Stimulated activated CD8-positive, alpha-beta memory T cell treated with anti-CD3 and anti-CD28 coated beads, Interleukin-7, amount 100 ng/mL, for 1 hour (primary cell): Measurements from ENCODE around the gene STRBP.
"Not testable (repeated sequence)": the region's sequence is repeated elsewhere in the genome, so short reads cannot be mapped to it uniquely, and the experiment has no call there.

Source experiments
- DNase-seq, 2 donors: peaks; one replicate each; pipeline ENCODE4 v3.0.0-alpha.2; 2020; ENCODE audit warnings: low read depth in 2 of 2

The STRBP gene

GRCh38 chr9:123194023-123194422, 74.4 kb downstream of the STRBP start:
- DNase-seq = no peak

DNA sequence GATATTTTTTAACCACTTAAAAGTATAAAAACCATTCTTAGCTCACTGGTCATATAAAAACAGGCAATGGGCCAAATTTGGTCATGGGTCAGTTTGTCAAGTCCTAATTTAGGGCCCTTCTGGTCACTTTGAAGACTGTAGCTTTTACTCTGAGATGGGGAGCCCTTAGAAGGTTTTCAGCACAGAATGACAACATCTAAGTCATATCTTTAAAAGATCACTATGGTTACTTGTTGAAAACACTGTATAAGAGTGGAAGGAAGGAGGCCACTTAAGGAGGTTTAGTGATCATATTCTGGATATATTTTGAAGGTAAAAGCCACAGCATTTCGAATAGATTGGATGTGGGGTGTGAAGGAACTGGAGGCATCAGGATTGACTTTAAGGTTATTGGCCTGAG, 76.7 kb downstream of the STRBP start:
- DNase-seq = no peak

- no peak for DNase-seq
Measured at GRCh38 chr9:123191260-123191659, 77.1 kb downstream of the STRBP start.

- DNase-seq = no peak
Measured at GRCh38 chr9:123187131-123187530, 81.3 kb downstream of the STRBP start.

- DNase-seq = not testable (repeated sequence)
Measured at GRCh38 chr9:123186029-123186428, 82.4 kb downstream of the STRBP start.

DNA sequence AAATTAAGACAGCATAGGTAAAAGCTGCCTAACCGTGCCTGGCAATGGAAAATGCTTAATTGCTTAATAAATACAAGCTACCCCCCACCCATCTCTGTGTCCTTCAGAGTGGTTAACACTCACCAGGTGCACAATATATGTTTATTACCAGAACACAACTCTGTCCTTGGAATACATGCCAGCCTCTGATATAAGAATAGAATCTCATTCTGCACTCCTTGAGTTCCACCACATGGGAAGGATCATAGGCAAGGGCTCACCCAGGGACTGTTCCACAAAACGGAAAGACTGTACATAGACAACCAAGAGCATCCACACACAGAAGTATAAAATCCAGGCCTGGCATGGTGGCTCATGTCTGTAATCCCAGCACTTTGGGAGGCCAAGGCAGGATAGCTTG, 91.4 kb downstream of the STRBP start:
- DNase-seq = no peak

- no peak for DNase-seq
Measured at GRCh38 chr9:123175854-123176629, 92.3 kb downstream of the STRBP start.

- DNase-seq = no peak
Measured at GRCh38 chr9:123174887-123175518, 93.4 kb downstream of the STRBP start.

DNA sequence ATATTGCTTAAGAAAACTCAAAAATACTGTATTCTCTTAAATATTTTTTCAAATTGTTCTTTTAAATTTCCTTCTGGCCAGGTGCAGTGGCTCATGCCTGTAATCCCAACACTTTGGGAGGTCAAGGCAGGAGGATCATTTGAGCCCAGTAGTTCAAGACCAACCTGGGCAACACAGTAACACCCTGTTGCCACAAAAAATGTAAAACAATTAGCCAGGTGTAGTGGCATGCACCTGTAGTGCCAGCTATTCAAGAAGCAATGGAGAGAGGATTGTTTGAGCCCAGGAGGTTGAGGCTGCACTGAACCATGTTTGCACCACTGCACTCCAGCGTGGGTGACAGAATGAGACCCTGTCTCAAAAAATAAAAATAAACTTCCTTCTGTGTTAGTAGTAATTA, 94.3 kb downstream of the STRBP start:
- no peak for DNase-seq

DNA sequence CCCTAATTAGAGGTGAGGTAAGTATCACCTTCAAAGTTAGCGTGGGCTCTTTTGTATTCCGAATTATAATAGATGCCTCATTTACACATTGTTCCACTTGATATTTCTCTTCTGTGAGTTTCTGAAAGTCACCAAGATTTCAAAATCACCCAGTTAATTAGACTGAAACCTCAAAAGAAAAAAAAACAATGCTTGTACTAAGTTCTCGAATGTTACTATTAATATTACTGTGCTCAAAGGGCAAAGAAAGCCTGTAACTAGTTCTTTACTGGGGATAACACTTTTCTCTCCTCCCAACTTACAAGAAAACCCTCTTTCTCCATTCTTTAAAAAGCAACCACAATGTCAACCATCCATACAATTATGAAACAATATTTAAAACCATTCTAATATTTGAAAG, 98.5 kb downstream of the STRBP start:
- no peak for DNase-seq

DNA sequence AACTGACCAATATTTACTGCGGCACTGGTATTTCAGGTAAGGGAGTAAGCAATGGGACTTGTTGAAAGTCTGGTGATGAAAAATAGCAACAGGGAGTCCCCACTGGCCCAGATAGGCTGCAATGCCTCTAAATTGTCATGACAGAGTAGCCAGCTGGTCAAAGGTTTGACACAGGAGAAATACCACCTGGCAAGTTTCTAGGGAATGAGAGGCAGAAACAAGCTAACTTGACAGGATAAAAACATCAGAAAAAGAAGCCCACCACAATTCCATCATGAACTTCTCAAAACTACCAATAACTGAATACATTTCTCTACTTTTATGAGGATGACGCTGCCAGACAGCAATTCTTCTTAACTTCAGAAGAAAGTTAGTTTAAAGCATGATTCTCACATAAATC, 99.8 kb downstream of the STRBP start:
- DNase-seq = no peak

GRCh38 chr9:123167474-123167873, 100.9 kb downstream of the STRBP start:
- no peak for DNase-seq

- no peak for DNase-seq
Measured at GRCh38 chr9:123165813-123166212, 102.6 kb downstream of the STRBP start.

GRCh38 chr9:123164285-123164684, 104.1 kb downstream of the STRBP start:
- no peak for DNase-seq

DNA sequence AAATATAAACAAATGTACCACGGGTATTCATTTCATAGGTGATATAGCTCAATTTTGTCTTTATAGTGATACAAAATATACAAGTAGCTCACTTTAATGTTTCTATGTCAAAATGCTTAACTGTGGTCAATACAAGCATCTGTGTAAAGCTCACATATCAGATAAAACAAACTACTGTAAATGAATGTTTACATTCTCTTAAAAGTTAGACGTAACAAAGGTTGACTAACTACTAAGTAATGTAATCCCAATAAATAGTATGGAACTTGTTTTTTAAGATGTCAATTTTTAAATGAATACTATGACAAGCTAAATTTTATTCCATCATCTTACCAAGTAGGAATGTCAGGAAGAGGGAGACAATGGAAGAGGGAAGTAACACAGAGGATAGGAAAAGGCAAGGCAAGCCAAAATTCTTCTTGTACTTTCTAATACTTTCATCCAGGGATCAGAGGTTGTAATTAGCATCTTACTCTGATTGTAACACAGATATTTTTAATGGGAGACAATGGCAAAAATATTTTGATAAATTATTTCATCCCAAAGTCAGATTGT, 105.5 kb downstream of the STRBP start:
- no peak for DNase-seq

GRCh38 chr9:123162360-123162759, 106.0 kb downstream of the STRBP start:
- no peak for DNase-seq

DNA sequence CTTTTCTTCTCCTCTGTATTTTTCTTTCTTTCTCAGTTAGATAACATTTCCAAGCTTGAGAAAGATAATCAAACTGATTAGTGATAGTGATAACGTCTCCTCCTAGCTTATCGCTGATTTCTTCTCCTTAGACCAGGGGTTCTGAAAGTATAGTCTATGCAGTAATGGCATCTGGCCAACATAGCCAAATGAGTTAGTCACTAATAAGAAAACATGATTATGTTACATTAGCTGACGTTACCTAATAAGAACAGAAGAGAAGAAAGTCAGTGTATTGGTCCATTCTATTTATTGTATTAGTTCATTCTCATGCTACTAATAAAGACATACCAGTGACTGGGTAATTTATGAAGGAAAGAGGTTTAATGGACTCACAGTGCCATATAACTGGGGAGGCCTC, 111.2 kb downstream of the STRBP start:
- no peak for DNase-seq

DNA sequence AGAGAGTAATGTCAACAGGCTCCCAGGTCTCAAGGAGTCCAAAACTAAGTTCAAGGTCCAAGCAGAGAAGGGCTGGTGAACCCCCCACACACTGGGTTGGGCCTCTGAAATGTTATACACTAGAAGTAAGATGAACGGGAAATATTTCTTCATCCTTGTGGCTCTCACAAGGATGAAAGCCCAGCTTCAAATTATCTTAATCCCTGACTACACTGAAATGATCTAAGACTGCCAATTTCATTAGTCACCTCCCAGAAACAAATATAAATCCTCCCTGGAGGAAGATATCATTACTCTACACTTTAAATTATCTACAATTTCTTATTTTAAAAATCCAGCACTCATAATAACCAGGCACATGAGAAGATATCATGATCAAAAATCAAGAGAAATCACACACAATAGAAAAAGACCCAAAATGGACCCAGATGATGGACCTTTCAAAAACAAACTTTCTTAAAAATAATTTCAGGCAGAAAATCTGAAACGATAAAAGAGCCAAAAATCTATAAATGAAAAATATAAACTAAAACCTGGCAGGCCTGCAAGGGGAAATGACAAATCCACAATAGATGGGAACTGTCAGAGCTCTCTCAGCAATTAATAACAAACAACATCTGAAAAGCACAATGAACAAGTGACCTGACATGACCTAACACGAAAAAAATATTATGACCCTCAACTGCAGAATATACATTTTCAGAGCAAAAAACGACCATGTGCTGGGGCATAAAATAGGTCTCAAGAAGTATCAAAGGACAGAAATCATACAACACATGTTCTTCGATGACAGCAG, 117.5 kb downstream of the STRBP start:
- no peak for DNase-seq

DNA sequence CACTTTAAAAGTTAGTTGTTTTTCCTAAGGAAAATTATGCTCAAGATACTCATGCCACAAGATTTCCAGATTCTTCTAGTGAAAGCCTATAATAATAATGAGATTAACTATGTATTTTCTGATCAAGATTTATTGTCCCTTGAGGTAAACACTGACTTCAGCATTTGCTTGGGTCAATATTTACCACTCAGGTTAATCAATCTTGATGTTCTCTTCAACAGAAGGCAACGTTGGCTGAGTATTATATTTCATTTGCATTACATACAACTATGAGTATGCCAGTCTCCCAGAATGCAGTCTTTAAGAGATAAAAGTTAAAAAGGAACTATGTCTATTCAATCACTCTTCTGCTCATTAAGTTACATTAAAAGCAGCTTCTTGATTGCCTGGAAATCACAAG, 119.3 kb downstream of the STRBP start:
- no peak for DNase-seq

- no peak for DNase-seq
Measured at GRCh38 chr9:123138163-123138562, 130.2 kb downstream of the STRBP start.

- no peak for DNase-seq
Measured at GRCh38 chr9:123135430-123135829, 133.0 kb downstream of the STRBP start.

GRCh38 chr9:123132696-123133095, 135.7 kb downstream of the STRBP start:
- DNase-seq = no peak
